NB4 (cell line): ENCODE results near the gene PLCH1.

ENCODE experiments used
- MYC ChIP-seq: IDR thresholded peaks from 2 replicates; pipeline ENCODE4 v1.6.1; 2011; ENCODE audit warnings: low read depth, low read length
- POLR2A ChIP-seq: IDR thresholded peaks from 2 replicates; pipeline ENCODE4 v1.6.1; 2011; ENCODE audit warnings: mild to moderate bottlenecking; ENCODE audit not compliant: insufficient read length; ENCODE audit errors: extremely low read depth
- TF ChIP-seq, protein P1 (sequence below): IDR thresholded peaks from one replicate; pipeline ENCODE4 v1.5.1; 2012; ENCODE audit warnings: low read depth, low read length

DNA sequence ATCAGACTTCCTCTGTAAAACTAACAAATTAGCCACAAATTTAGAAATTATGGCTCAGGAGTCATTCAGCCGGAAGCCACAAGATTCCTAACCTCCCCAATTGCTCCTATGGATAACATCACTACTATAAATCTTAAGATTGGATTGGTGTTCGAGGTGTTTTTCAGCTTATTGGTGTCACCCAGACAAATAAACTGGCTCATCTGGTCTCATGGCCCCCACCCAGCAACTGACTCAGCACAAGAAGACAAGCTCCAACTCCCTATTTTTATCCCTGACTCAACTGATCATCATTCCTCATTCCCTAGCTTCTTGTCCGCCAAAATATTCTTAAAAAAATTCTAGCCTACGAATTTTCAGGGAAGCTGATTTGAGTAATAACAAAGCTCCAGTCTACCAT, 316.3 kb downstream of the PLCH1 start:
- TF ChIP-seq, protein P1, sequence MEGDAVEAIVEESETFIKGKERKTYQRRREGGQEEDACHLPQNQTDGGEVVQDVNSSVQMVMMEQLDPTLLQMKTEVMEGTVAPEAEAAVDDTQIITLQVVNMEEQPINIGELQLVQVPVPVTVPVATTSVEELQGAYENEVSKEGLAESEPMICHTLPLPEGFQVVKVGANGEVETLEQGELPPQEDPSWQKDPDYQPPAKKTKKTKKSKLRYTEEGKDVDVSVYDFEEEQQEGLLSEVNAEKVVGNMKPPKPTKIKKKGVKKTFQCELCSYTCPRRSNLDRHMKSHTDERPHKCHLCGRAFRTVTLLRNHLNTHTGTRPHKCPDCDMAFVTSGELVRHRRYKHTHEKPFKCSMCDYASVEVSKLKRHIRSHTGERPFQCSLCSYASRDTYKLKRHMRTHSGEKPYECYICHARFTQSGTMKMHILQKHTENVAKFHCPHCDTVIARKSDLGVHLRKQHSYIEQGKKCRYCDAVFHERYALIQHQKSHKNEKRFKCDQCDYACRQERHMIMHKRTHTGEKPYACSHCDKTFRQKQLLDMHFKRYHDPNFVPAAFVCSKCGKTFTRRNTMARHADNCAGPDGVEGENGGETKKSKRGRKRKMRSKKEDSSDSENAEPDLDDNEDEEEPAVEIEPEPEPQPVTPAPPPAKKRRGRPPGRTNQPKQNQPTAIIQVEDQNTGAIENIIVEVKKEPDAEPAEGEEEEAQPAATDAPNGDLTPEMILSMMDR, result no peak
- TF ChIP-seq POLR2A (no peak), MYC (no peak)
